Stimulated activated CD8-positive, alpha-beta memory T cell treated with anti-CD3 and anti-CD28 coated beads, Interleukin-7, amount 100 ng/mL, for 24 hours (primary cell): Measurements from ENCODE around the gene BCAS3.
"Not testable (repeated sequence)": the region's sequence is repeated elsewhere in the genome, so short reads cannot be mapped to it uniquely, and the experiment has no call there.

Experiments used
- DNase-seq: peaks from one replicate; pipeline ENCODE4 v3.0.0-alpha.2; 2020; ENCODE audit warnings: low read depth

The BCAS3 gene

DNA sequence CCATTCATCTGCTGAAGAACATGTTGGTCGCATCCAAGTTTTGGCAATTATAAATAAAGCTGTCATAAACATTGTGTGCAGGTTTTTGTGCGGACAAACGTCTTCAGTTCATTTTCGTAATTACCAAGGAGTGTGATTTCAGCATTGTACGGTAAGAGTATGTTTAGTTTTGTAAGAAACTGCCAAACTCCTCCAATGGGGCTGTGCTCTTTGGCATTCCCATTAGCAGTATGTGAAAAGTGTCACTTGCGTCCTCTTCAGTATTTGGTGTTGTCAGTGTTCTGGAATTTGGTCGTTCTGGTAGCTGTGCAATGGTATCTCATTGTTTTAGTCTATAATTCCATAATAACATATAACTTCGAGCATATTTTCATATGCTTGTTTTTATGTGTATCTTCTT is 120.9 kb downstream of the BCAS3 start:
- DNase-seq: no peak

GRCh38 chr17:60802377-60802776 is 124.7 kb downstream of the BCAS3 start:
- DNase-seq: no peak

- DNase-seq: no peak
These were observed 125.4 kb downstream of the BCAS3 start for GRCh38 chr17:60803059-60803458.

- no peak for DNase-seq
These were observed 127.2 kb downstream of the BCAS3 start for GRCh38 chr17:60804831-60805230.

DNA sequence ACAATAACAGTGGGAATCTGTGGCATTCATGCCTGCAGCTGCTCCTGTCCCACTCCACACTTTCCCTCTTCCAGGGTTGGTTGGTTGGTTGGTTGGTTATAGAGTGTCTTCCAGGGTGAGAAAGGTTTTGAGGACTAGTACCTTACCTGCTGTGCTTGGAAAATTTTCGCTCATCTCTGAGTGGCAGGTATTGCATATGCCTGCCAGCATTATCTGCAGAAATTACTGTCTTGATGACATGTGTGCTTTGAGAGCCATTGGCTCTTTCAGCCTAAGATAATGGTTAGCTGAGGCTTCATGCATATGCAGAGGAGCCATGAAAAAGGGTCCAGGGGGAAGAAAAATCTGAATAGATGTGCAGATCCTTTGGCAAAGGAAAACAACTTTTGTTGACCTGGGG is 131.8 kb downstream of the BCAS3 start:
- no peak for DNase-seq

GRCh38 chr17:60814941-60815340 is 137.3 kb downstream of the BCAS3 start:
- DNase-seq: not testable (repeated sequence)

DNA sequence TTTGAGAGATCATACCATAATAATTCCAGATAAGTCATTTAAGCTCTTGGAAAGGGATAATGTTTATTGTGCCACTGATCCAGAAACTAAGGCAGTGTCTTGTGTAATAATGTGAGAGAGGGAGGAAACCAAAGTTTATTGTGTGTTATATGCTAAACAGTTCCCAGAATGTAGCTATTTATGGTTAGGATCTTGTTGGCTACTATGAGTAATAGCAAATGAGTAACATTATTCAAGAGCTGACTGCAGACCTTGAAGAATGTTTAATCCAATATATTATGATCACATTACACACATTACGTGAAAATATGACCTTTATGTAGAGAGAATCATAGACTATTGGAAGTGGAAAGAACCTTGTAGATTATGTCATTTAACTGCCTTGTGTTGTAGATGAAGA is 139.5 kb downstream of the BCAS3 start:
- no peak for DNase-seq

DNA sequence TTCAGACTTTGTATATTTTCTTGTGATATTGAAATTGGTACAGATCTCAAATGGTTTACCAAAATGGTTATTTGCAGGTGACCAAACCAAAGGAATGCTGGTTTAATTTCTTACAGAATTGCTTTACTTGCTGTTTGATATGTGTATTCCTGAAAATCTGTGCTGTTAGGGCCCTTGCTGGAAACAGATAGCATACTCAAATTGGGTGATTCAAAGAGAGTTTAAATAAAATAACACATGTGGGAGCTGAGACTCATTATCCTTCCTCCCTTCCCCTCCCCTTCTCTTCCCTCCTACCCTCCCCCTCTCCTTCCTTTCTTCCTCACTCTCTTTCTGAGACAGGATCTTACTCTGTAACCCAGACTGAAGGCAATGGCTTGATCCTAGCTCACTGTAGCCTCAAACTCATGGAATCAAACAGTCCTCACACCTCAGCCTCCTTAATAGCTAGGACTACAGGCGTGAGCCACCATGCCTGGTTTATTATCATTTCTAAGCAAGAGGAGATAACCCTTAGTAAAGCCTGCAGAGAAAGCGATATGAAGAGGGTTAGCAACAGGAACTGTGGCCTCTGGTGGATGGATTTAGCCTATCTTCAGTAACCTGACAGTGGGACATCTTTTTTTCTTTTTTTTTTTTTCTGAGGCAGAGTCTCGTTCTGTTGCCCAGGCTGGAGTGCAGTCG is 141.9 kb downstream of the BCAS3 start:
- DNase-seq: no peak

- no peak for DNase-seq
These were observed 145.9 kb downstream of the BCAS3 start for GRCh38 chr17:60823515-60823914.

DNA sequence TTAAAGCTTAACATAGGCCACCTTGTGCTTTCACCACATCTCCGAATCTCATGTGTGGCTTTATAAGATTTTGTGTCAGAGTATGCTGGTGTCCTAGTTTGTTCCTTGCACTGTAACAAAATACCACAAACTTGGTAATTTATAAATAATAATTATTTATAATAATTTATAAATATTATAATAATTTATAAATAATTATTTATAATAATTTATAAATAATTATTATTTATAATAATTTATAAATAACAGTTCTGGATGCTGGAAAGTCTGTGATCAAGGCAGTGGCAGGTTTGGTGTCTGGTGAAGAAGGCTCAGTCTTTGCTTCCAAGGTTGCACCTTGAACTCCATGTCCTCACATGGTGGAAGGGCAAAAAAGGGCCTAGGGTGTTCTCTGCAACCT is 147.7 kb downstream of the BCAS3 start:
- no peak for DNase-seq

- no peak for DNase-seq
These were observed 150.3 kb downstream of the BCAS3 start for GRCh38 chr17:60827943-60828342.

GRCh38 chr17:60832151-60832585 is 154.5 kb downstream of the BCAS3 start:
- DNase-seq: no peak

DNA sequence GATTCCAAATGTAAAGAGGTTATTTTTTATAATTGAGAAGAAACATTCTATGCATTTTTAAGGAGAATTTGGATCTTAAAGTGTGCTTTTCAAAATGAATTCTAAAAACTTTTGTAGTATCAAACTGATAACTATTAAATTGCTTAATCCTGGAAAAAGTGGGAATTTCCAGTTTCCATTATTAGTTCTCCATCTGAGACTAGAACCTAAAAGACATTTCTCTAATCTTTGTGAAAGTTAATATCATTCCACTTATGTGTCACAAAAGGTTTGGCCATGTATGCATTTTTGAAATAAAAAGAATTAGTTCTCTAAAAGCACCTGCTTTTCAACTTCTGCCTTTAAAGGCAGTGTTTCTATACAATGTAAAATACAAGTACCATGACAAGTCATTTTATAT is 155.0 kb downstream of the BCAS3 start:
- DNase-seq: no peak

DNA sequence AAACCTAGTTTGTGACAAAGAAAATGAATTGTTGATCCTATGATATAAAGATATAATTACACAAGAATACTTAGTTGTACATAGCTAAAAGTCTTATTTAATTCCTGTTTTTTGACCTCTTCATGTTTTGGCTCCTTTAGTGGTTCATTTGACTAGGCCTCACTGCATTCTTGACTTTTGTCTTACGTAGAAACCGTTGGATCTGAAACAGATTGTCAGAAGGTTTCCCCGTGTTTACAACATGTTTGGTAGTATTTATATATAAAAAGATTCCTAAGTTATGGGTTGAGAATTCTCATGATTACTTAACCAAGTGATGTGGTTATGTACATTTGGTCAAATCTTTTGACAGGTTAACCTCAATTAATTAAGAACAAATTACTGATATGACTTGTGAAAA is 162.8 kb downstream of the BCAS3 start:
- DNase-seq: no peak

DNA sequence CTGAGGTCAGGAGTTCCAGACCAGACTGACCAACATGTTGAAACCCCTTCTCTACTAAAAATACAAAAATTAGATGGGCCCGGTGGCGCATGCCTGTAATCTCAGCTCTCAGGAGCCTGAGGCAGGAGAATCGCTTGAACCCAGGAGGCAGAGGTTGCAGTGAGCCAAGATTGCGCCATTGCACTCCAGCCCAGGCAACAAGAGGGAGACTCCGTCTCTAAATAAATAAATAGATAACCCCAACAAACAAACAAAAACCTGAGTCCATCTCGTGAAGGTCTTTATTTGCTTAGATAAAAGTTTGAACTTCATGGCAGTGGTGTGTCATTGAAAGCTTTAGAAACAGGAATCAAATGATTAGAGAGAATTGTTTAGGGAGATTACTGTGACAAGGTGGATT is 167.4 kb downstream of the BCAS3 start:
- DNase-seq: no peak

DNA sequence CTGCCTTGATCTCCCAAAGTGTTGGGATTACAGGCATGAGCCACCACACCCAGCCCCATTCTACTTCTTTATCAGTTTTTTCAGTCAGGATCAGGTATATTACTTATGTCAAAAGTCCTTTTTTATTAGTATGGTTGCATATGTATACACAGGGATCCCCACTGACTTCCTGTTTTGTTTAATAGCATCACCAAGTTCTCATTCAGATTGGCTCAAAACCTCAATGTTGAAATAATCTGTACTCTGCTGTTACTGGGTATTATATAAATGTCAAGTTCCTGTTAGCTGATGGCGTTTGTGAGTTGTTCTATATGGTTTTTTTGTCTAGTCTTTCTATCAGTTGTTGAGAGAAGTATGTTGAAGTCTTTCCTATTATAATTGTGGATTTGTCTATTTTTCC is 168.5 kb downstream of the BCAS3 start:
- DNase-seq: no peak

GRCh38 chr17:60851181-60851580 is 173.5 kb downstream of the BCAS3 start:
- no peak for DNase-seq

DNA sequence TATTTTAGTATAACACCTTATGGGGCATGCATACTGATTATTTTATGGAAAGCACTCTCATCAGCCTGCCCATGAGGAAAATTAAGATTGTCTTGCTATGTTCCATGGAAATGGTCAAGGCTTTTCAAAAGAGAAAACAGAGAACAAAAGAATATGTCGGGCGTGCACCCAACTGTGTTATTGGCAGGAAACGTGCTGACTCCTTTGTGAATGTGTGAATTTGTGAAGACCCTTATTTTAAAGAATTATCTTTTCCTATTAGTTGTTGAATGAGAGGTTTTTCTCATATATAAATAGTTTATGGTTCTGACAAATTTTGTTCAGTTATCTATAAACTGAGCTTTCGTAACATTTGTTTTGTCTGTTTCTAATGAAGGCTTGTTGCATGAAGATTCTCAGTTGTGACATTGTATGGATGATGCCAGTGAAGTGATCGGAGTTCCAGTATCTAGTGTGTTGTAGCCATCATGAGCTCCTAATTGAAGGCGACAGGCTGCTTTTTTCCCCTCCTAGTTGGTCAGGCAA is 180.0 kb downstream of the BCAS3 start:
- no peak for DNase-seq

- DNase-seq: no peak
These were observed 184.8 kb downstream of the BCAS3 start for GRCh38 chr17:60862482-60862881.

GRCh38 chr17:60863892-60864707 is 186.4 kb downstream of the BCAS3 start:
- no peak for DNase-seq

DNA sequence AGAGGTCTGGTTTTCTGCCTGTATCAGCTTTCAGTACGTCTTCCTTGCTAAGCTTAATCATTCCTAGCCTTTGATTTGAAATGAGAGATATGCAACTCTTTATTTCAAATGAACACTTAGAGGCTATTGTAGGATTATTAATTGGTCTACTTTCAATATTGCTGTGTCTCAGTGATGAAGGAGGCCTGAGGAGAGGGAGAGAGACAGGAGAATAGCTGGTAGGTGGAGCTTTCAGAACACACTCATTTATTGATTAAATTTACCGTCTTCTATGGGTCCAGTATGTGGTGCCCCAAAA is 187.0 kb downstream of the BCAS3 start:
- no peak for DNase-seq

DNA sequence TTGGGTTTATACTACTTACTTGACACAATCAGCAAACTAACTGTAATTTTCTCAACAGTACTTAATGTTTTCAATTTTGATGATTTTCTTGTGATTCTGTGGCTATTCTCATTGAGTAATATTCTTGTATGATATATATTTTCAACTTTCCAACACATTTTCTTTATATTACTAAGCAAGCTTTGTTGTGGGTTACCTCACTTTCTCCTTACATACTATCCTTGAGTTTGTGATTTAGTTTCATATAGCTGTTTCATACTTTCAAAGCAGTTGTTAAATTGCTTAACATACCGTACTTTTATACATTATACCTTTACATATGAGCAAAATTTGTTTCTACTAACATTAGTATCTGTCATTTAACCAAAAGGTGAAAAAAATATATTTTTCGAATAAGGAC is 197.1 kb downstream of the BCAS3 start:
- DNase-seq: no peak

DNA sequence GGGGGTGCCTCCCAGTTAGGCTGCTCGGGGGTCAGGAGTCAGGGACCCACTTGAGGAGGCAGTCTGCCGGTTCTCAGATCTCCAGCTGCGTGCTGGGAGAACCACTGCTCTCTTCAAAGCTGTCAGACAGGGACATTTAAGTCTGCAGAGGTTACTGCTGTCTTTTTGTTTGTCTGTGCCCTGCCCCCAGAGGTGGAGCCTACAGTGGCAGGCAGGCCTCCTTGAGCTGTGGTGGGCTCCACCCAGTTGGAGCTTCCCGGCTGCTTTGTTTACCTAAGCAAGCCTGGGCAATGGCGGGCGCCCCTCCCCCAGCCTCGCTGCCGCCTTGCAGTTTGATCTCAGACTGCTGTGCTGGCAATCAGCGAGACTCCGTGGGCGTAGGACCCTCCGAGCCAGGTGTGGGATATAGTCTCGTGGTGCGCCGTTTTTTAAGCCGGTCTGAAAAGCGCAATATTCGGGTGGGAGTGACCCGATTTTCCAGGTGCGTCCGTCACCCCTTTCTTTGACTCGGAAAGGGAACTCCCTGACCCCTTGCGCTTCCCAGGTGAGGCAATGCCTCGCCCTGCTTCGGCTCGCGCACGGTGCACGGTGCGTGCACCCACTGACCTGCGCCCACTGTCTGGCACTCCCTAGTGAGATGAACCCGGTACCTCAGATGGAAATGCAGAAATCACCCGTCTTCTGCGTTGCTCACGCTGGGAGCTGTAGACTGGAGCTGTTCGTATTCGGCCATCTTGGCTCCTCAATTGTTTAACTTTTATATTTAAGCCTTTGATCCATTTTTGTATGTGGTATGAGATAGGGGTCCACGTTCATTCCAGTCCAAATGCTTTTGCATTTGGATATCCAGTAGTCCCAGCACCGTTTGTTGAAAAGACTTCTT is 209.3 kb downstream of the BCAS3 start:
- not testable (repeated sequence) for DNase-seq
